ENCODE results near the gene CPNE1. TPM values are rescaled to one million over a fixed set of nuclear protein-coding genes. Genes with fewer than 3 reads are reported as not detected.
A peak's percentile ranks its signal among the peaks of the same experiment; 100 is the strongest.

The CPNE1 gene
- total RNA-seq, 1 donor from 2014 or later = 233 TPM

GRCh38 chr20:35699957-35700624 lies 35.4 kb upstream of the CPNE1 start:
- Mint-ChIP-seq H3K27ac (ENCODE audit: unreplicated experiment) (peak overlapping the region; percentile 93), H3K9me3 (ENCODE audit: unreplicated experiment) (no peaks in the 10 kb centered on the region), H3K36me3 (ENCODE audit: low read depth, unreplicated experiment) (peaks cover 31% of the 10 kb centered on the region), H3K27me3 (ENCODE audit: unreplicated experiment) (peaks cover 10% of the 10 kb centered on the region), H3K4me3 (ENCODE audit: unreplicated experiment) (peak overlapping the region; percentile 95), H3K4me1 (ENCODE audit: unreplicated experiment) (peaks cover 30% of the 10 kb centered on the region)
- no peak for DNase-seq (ENCODE audit: low spot score)
- no peak for TF ChIP-seq CTCF (IDR thresholded peaks at IDR 0.05; ENCODE audit: unreplicated experiment)

- DNase-seq (ENCODE audit: low spot score) = peak; percentile 81
- TF ChIP-seq CTCF (IDR thresholded peaks at IDR 0.05; ENCODE audit: unreplicated experiment) = peak; percentile 27
- no peaks in the 10 kb centered on the region for H3K9me3 Mint-ChIP-seq (ENCODE audit: unreplicated experiment)
- H3K27ac Mint-ChIP-seq (ENCODE audit: unreplicated experiment) = peak within 1 kb of the TSS; percentile 93
- peaks cover 10% of the 10 kb centered on the region for H3K27me3 Mint-ChIP-seq (ENCODE audit: unreplicated experiment)
- H3K4me1 Mint-ChIP-seq (ENCODE audit: unreplicated experiment) = peaks cover 30% of the 10 kb centered on the region
- H3K4me3 Mint-ChIP-seq (ENCODE audit: unreplicated experiment) = peak within 1 kb of the TSS; percentile 95
- H3K36me3 Mint-ChIP-seq (ENCODE audit: low read depth, unreplicated experiment) = peaks cover 25% of the 10 kb centered on the region
Observed at GRCh38 chr20:35699127-35699956, 34.6 kb upstream of the CPNE1 start, which contains the start of the genes NFS1 and ROMO1. Gene NFS1, minus strand, starts transcription at chr20:35699352. Its CDS starts 64 bp downstream, at chr20:35699288. Gene ROMO1, plus strand, starts transcription at chr20:35699405. Its CDS starts 228 bp downstream, at chr20:35699633.

- Mint-ChIP-seq H3K36me3 (ENCODE audit: low read depth, unreplicated experiment) (peaks cover 18% of the 10 kb centered on the region), H3K4me1 (ENCODE audit: unreplicated experiment) (peaks cover 30% of the 10 kb centered on the region), H3K27ac (ENCODE audit: unreplicated experiment) (peak overlapping the region; percentile 71), H3K27me3 (ENCODE audit: unreplicated experiment) (peaks cover 10% of the 10 kb centered on the region), H3K4me3 (ENCODE audit: unreplicated experiment) (peak overlapping the region; percentile 95), H3K9me3 (ENCODE audit: unreplicated experiment) (no peaks in the 10 kb centered on the region)
- TF ChIP-seq CTCF (IDR thresholded peaks at IDR 0.05; ENCODE audit: unreplicated experiment) = no peak
- DNase-seq (ENCODE audit: low spot score) = peak; percentile 15
Observed at GRCh38 chr20:35698298-35699126, 33.8 kb upstream of the CPNE1 start.

GRCh38 chr20:35697696-35698297 lies 33.1 kb upstream of the CPNE1 start:
- H3K27ac Mint-ChIP-seq (ENCODE audit: unreplicated experiment) = no peak overlapping the region
- H3K36me3 Mint-ChIP-seq (ENCODE audit: low read depth, unreplicated experiment) = peaks cover 17% of the 10 kb centered on the region
- DNase-seq (ENCODE audit: low spot score) = no peak
- H3K4me1 Mint-ChIP-seq (ENCODE audit: unreplicated experiment) = peaks cover 30% of the 10 kb centered on the region
- peak overlapping the region; percentile 95 for H3K4me3 Mint-ChIP-seq (ENCODE audit: unreplicated experiment)
- peaks cover 10% of the 10 kb centered on the region for H3K27me3 Mint-ChIP-seq (ENCODE audit: unreplicated experiment)
- no peaks in the 10 kb centered on the region for H3K9me3 Mint-ChIP-seq (ENCODE audit: unreplicated experiment)
- TF ChIP-seq CTCF (IDR thresholded peaks at IDR 0.05; ENCODE audit: unreplicated experiment) = no peak
